Activated naive CD4-positive, alpha-beta T cell treated with anti-CD3 and anti-CD28 coated beads, Interleukin-2, amount 10 ng/mL, durations not matched to agents 5 hours and 36 hours (primary cell): ENCODE results near the gene CNNM4. TPM values are rescaled to one million over a fixed set of nuclear protein-coding genes. Genes with fewer than 3 reads are reported as not detected.

Source experiments
- microRNA-seq: library from miRNA; unstranded; fragments of <30 nt; microRNA quantifications from one replicate; pipeline ENCODE4 v1.2.0, GENCODE V29; 2022; ENCODE audit warnings: borderline microRNAs expressed, borderline replicate concordance
- total RNA-seq, 2 experiments: library from RNA; stranded (reverse); gene quantifications; one replicate each; pipeline ENCODE4 v1.2.3, GENCODE V29; 2021

CNNM4 gene
- 1 to 10 TPM; 6.8 to 7.6 TPM for total RNA-seq

DNA sequence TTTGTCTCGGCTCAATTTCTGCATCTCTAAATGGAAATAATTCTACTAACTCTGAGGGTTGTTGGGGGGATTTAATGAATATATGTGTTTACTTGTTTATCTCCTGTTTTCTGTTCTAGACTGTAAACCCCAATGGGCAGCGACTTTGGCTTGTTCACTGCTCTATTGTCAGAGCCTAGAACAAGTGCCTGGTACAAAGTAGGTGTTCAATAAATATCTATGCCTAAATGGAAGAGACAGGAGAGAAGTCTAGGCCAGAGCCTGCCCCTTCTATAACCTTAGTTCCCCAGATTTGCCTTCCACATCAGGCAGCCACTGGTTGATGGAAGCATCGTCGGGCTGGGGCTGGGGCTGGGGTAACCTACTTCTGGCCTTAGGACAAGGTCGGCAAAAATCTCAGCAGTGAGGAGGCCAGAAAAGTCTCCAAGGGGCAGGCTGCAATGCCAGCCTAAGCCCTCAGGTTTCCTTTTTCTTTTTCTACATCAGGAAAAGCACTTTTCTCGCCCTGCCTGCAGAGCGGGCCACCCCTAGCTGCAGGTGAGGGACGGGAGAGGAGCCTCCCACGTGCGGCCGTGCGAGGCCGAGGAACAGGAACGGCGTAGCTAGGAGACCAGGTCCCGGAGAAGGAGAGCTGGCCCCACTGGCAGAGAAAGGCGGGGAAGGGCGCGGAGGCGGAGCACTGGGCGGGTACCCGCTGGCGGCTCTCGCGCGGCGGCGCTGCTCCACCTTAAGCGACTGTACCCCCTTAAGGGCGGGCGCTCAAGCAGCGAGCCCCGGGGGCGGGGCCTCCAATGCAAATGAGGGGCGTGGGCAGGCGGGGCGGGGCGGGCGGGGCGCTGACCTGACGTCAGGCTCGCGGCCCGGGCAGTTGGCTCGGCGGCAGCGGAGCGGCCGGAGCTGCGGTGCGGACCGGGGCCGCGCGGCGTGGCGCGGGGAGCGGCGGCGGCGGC is at the start of gene CNNM4:
TSS of gene CNNM4 (plus strand) at position 867 of the 950 bp plus-strand sequence. CDS start 98 bp downstream, outside the sequence.

GRCh38 chr2:96739633-96740428 is 20.9 kb upstream of the CNNM4 start, which contains the start of gene LMAN2L:
TSS of gene LMAN2L (minus strand) at chr2:96740064. CDS start at chr2:96740040, 24 bp downstream.

DNA sequence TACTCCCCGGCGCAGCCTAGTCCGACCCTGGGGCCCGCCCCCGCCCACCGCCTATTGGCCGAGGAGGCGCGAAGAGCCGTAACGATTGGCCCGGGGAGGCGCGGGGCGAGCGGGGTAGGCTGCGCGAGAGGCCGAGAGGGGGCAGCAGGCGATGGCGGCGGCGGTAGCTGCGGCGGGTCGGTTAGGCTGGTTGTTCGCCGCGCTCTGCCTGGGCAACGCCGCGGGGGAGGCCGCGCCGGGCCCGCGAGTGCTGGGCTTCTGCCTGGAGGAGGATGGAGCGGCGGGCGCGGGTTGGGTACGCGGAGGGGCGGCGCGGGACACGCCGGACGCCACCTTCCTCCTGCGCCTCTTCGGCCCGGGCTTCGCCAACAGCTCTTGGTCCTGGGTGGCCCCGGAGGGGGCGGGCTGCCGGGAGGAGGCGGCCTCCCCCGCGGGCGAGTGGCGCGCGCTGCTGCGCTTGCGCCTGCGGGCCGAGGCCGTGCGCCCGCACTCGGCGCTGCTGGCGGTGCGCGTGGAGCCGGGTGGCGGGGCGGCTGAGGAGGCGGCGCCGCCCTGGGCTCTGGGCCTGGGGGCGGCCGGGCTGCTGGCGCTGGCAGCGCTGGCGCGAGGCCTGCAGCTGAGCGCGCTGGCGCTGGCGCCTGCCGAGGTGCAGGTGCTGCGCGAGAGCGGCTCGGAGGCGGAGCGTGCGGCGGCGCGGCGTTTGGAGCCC is 55.6 kb downstream of the CNNM4 start, which contains the start of gene CNNM3:
TSS of gene CNNM3 (plus strand) at position 142 of the 709 bp plus-strand sequence. CDS start at position 152, 10 bp downstream.

GRCh38 chr2:96843538-96844268 is 83.0 kb downstream of the CNNM4 start, which contains the start of gene ANKRD23:
TSS of gene ANKRD23 (minus strand) at chr2:96844021. CDS start at chr2:96843992, 29 bp downstream.

GRCh38 chr2:96857667-96858372 is 97.1 kb downstream of the CNNM4 start, which contains the start of gene ANKRD39:
TSS of gene ANKRD39 (minus strand) at chr2:96858016. CDS start at chr2:96857987, 29 bp downstream.

Small RNA genes within 50 kb of the gene (microRNA-seq; reads per million reads assigned to microRNA genes)
- not detected for gene MIR3127

Other genes with a start within 250 kb of the CNNM4 start
- gene ARID5A, start 224.2 kb upstream of the CNNM4 start, total RNA-seq: 10 to 100 TPM; 74.4 to 74.6 TPM
- gene KANSL3, start 122.6 kb upstream of the CNNM4 start, total RNA-seq: 10 to 100 TPM; 45.7 to 48.9 TPM
- not detected for gene FER1L5, start 118.1 kb upstream of the CNNM4 start, total RNA-seq
- gene LMAN2L, start 20.8 kb upstream of the CNNM4 start, total RNA-seq: 1 to 10 TPM; 7.0 to 7.5 TPM
- 10 to 100 TPM; 27.9 to 29.2 TPM for gene CNNM3, start 55.4 kb downstream of the CNNM4 start, total RNA-seq
- gene ANKRD23, start 83.1 kb downstream of the CNNM4 start, total RNA-seq: 10 to 100 TPM; 15.2 to 16.5 TPM
- gene ANKRD39, start 97.1 kb downstream of the CNNM4 start, total RNA-seq: 10 to 100 TPM; 30.8 to 32.0 TPM
- gene SEMA4C, start 109.2 kb downstream of the CNNM4 start, total RNA-seq: 10 to 100 TPM; 36.6 to 37.7 TPM
- gene FAM178B, start 225.7 kb downstream of the CNNM4 start, total RNA-seq: 1 to 10 TPM; 1.3 to 1.6 TPM